ENCODE data around the gene ADGRG6.

GRCh38 chr6:142369266-142369665, 67.5 kb downstream of the ADGRG6 start:
- TF ChIP-seq CTCF (IDR thresholded peaks at IDR 0.05 in 4 of 5, conservative IDR thresholded peaks at IDR 0.05 in 1 of 5), result no peak
- TF ChIP-seq POLR2A (IDR thresholded peaks at IDR 0.05), result no peak
